GM12801 (cell line): ENCODE results near the gene HINT2.

Experiments
- TF ChIP-seq, protein P1 (sequence below): IDR thresholded peaks from one replicate; pipeline ENCODE4 v1.5.1; 2011; ENCODE audit warnings: control low read depth; ENCODE audit not compliant: insufficient read length; ENCODE audit errors: extremely low read depth

The HINT2 gene

DNA sequence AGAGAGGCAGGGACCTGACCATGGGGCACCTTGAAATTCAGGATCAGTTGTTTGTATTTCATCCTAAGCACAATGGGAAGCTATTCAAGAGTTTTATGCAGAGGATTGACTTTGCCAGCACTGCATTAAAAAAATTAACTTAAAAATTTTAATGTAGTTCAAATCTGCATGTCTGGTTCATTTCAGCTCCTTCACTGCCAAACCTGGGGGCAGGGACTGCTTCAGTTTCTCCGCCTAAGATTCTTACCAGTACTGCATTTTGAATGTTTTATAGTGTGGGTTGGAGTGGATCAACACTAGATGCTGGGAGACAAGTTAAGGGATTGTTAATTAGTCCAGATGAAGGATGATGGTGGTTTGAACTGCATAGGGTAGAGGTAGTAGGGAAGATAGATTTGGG, 45.1 kb downstream of the HINT2 start:
- TF ChIP-seq, protein P1, sequence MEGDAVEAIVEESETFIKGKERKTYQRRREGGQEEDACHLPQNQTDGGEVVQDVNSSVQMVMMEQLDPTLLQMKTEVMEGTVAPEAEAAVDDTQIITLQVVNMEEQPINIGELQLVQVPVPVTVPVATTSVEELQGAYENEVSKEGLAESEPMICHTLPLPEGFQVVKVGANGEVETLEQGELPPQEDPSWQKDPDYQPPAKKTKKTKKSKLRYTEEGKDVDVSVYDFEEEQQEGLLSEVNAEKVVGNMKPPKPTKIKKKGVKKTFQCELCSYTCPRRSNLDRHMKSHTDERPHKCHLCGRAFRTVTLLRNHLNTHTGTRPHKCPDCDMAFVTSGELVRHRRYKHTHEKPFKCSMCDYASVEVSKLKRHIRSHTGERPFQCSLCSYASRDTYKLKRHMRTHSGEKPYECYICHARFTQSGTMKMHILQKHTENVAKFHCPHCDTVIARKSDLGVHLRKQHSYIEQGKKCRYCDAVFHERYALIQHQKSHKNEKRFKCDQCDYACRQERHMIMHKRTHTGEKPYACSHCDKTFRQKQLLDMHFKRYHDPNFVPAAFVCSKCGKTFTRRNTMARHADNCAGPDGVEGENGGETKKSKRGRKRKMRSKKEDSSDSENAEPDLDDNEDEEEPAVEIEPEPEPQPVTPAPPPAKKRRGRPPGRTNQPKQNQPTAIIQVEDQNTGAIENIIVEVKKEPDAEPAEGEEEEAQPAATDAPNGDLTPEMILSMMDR, result no peak

DNA sequence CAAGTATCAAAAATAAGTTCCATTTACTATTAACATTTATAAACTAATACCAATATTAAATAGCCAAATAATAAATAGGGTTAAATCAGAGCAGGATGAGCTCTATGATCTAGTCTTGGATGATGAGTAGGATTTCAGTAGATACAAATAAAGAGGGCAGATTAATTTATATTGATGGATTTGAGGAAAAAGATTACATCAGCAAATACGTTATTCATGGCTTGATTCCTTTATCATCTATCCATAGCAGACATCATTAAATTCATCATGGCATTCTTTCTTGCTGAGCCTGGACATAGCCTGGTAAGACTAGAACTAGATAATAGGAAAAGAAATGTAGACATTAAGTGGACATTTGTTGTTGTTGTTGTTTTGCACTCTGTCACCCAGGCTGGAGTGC, 47.4 kb downstream of the HINT2 start:
- TF ChIP-seq, protein P1, result no peak

DNA sequence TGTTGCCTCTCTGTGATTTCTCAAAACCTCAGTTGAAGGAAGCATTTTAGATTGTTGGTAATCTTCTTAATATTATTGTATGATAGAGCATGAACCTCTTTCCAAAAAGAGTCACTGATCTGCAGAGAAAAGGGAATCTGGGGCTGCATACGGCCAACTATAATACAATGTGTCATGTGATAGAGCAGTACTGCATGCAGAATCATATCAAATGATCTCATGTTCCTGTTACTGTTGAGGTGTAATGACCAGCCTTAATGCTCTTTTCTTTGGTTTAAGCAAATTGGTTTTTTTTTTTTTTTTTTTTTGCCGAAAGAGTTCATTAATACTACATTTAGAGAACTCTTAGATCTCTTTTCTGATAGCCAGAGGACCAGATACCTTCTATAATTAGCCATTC, 47.8 kb downstream of the HINT2 start:
- TF ChIP-seq, protein P1, result no peak

DNA sequence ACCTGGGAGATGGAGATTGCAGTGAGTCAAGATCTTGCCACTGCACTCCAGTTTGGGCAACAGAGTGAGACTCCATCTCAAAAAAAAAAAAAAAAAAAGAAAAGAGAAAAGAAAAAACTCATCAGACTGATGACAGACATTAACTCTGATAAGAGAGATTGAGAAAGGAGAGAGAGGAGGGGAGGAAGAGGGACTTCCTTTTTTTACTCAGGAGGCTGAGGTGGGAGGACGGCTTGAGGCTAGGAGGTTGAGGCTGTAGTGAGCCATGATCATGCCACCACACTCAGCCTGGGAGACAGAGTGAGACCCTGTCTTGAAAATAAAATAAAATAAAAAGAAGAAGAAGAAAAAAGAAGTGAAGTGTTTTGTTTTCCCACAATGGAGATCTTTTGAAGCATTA, 51.0 kb downstream of the HINT2 start:
- TF ChIP-seq, protein P1, result no peak

DNA sequence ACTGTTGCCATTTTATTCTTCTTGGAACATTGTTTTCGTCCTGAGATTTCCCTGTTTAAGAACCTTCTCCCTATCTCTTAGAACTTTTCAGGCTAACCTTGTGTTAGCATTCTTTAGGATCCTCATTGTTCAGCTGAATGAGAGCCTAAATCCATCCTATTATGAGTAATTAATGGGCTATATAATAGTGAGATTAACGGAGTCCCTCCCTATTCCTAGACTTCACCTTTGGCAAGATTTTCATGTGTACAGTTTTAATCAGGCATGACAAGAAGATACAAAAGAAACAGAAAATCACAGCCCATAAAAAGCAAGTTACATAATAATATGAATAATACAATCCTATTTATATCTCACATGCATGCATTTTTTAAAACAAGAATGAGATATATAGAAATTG, 51.7 kb downstream of the HINT2 start:
- TF ChIP-seq, protein P1, result no peak
